HepG2 (cell line): Measurements from ENCODE around the gene ZNF575. TPM values are rescaled to one million over a fixed set of nuclear protein-coding genes. Genes with fewer than 3 reads are reported as not detected.

Source experiments
- CBX5 ChIP-seq: sonication (generic); formaldehyde crosslinking; IDR thresholded peaks from 2 replicates; pipeline ENCODE4 v1.4.0; 2020; ENCODE audit warnings: missing genetic modification reagents, borderline replicate concordance
- KDM1A ChIP-seq: IDR thresholded peaks from 2 replicates; pipeline ENCODE4 v1.6.1; 2016; ENCODE audit warnings: missing compliant biosample characterization
- NPAS2 ChIP-seq: sonication (generic); formaldehyde crosslinking; IDR thresholded peaks from 2 replicates; pipeline ENCODE4 v1.8.0; 2022; ENCODE audit warnings: mild to moderate bottlenecking, missing genetic modification reagents, borderline replicate concordance
- PHF21A ChIP-seq: sonication (generic); formaldehyde crosslinking; IDR thresholded peaks from 2 replicates; pipeline ENCODE4 v1.5.0; 2020; ENCODE audit warnings: mild to moderate bottlenecking, missing genetic modification reagents
- RAD21 ChIP-seq: fragments of 450-650 bp; formaldehyde crosslinking; IDR thresholded peaks from 2 replicates; pipeline ENCODE4 v1.5.0; 2020; ENCODE audit warnings: mild to moderate bottlenecking
- ZBTB7A ChIP-seq: sonication (generic); formaldehyde crosslinking; IDR thresholded peaks from 2 replicates; pipeline ENCODE4 v1.8.0; 2022; ENCODE audit warnings: mild to moderate bottlenecking, missing genetic modification reagents
- ZMYM2 ChIP-seq: sonication (generic); formaldehyde crosslinking; IDR thresholded peaks from 2 replicates; pipeline ENCODE4 v1.8.0; 2022; ENCODE audit warnings: mild to moderate bottlenecking, missing genetic modification reagents
- ZNF256 ChIP-seq: sonication (generic); formaldehyde crosslinking; conservative IDR thresholded peaks from 2 replicates; pipeline ENCODE4 v1.4.0; 2020; ENCODE audit warnings: missing genetic modification reagents
- ZNF282 ChIP-seq: fragments of 450-650 bp; IDR thresholded peaks from 2 replicates; pipeline ENCODE4 v1.6.1; 2018; ENCODE audit not compliant: partially characterized antibody
- ZNF367 ChIP-seq: sonication (generic); formaldehyde crosslinking; IDR thresholded peaks from 2 replicates; pipeline ENCODE4 v1.4.0; 2020; ENCODE audit warnings: missing genetic modification reagents, borderline replicate concordance
- ZNF510 ChIP-seq: sonication (generic); formaldehyde crosslinking; IDR thresholded peaks from 2 replicates; pipeline ENCODE4 v1.4.0; 2020; ENCODE audit warnings: low read depth, mild to moderate bottlenecking, missing genetic modification reagents
- ZNF530 ChIP-seq: sonication (generic); formaldehyde crosslinking; IDR thresholded peaks from 2 replicates; pipeline ENCODE4 v1.5.0; 2020; ENCODE audit warnings: low read depth, mild to moderate bottlenecking, missing genetic modification reagents
- ZNF878 ChIP-seq: sonication (generic); formaldehyde crosslinking; IDR thresholded peaks from 2 replicates; pipeline ENCODE4 v1.8.1; 2023; ENCODE audit warnings: mild to moderate bottlenecking, missing genetic modification reagents, moderate library complexity
- polyA plus RNA-seq, 8 experiments: library from polyadenylated mRNA; depleted of rRNA in 3 of 8; stranded (reverse) in 7 of 8; unstranded in 1 of 8; fragments of >200 nt; fragmentation: Illumina TruSeq in 4 of 8; extraction: Trizol in 4 of 8; gene quantifications; 2 replicates each; pipeline versions ENCODE4 v1.2.1 to v1.2.3, GENCODE V29; 2011 to 2016; ENCODE audit warnings: low read depth in 4 of 8, missing spikeins in 1 of 8, mixed read lengths in 1 of 8; ENCODE audit not compliant: insufficient read depth in 1 of 8
- total RNA-seq, 5 experiments: library from RNA; depleted of rRNA; stranded (reverse); fragments of >200 nt; fragmentation: Illumina TruSeq; extraction: Trizol; gene quantifications; 2 replicates each; pipeline ENCODE4 v1.2.3, GENCODE V29; 2016; ENCODE audit warnings: low read depth in 1 of 5
- TF ChIP-seq, protein P1 (sequence below): IDR thresholded peaks from 2 replicates; pipeline ENCODE4 v1.6.1; 2016; ENCODE audit warnings: low read depth
- TF ChIP-seq, protein P2 (sequence below): sonication (generic); formaldehyde crosslinking; IDR thresholded peaks from 2 replicates; pipeline ENCODE4 v1.4.0; 2020; ENCODE audit warnings: missing genetic modification reagents
- TF ChIP-seq, protein P3 (sequence below): sonication (generic); formaldehyde crosslinking; IDR thresholded peaks from 2 replicates; pipeline ENCODE4 v1.5.0; 2020; ENCODE audit warnings: mild to moderate bottlenecking, missing genetic modification reagents, moderate library complexity
- TF ChIP-seq, protein P4 (sequence below): sonication (generic); formaldehyde crosslinking; IDR thresholded peaks from 2 replicates; pipeline ENCODE4 v1.5.1; 2020; ENCODE audit warnings: missing genetic modification reagents, mild to moderate bottlenecking, borderline replicate concordance
- TF ChIP-seq, protein P5 (sequence below), 2 experiments: sonication (generic) in 1 of 2; formaldehyde crosslinking in 1 of 2; IDR thresholded peaks; 2 replicates each; pipeline versions ENCODE4 v1.4.0 to v1.6.1; 2018 to 2020; ENCODE audit warnings: missing genetic modification reagents in 2 of 2, borderline replicate concordance in 1 of 2, low read depth in 1 of 2, mild to moderate bottlenecking in 1 of 2, missing biosample characterization in 1 of 2

Gene ZNF575
- total and polyA plus RNA-seq, 2 of the 13 experiments (the other 11 are each of a cell fraction or from before 2014, with no cell fraction given) = 0.17 to 0.27 TPM

DNA sequence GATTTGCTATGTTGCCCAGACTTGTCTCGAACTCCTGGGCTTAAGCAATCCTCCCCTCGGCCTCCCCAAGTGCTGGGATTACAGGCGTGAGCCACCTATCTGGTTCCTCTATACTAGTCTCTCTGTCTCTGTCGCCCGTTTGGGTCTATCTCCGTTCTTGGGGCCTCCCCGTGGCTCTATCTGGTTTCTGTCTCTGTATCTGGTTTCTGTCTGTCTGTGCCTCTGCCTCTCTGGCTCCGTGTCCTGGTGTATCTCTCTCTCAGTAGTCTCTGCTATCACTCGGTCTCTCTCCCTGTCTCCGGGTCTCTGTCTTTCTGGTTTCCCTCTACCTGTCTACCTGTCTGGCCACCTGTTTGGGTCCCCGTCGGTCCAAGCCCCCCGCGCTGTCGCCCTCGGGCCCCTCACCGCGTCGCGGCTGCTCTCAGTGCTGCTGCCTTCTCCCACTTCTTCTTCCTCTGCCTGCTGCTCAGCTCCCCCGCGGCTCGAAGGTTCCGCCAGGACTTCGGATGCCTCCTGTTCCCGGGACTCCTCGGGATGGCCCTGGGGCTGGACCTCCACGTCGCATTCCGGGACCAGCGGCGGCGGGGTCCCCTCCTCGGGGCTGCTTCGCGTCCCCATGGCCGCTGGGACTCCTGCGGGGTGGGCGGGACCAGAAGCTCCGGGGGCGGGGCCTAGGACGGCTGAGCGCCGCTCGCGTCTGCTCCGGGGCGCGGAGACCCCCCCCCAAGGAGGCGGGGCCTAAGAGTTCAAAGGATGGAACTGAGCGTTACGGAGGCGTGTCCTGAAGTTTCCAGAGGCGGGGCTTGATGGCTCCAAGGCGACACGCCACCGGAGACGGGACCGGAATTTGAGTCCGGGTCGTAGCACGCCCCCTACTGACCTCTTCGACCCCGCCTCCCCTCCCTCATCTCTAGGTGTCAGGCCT is 29.2 kb upstream of the ZNF575 start (continued):
- TF ChIP-seq CBX5 (CRISPR knock-in tag) (no peak), KDM1A (CRISPR knock-in tag) (no peak), ZNF530 (CRISPR knock-in tag) (no peak), ZNF878 (0 out of 2 replicates have a peak, but pooled peaks have one; percentile 11), ZNF510 (CRISPR knock-in tag) (0 out of 2 replicates have a peak, but pooled peaks have one; percentile 55), NPAS2 (CRISPR knock-in tag) (no peak), ZNF256 (CRISPR knock-in tag) (no peak), ZNF367 (CRISPR knock-in tag) (no peak), ZMYM2 (CRISPR knock-in tag) (no peak), PHF21A (CRISPR knock-in tag) (0 out of 2 replicates have a peak, but pooled peaks have one; percentile 10), ZBTB7A (CRISPR knock-in tag) (peak; percentile 89), ZNF282 (no peak), RAD21 (CRISPR knock-in tag) (peak; percentile 29; the same call in 1 of the 2 replicates)
- TF ChIP-seq, protein P1, sequence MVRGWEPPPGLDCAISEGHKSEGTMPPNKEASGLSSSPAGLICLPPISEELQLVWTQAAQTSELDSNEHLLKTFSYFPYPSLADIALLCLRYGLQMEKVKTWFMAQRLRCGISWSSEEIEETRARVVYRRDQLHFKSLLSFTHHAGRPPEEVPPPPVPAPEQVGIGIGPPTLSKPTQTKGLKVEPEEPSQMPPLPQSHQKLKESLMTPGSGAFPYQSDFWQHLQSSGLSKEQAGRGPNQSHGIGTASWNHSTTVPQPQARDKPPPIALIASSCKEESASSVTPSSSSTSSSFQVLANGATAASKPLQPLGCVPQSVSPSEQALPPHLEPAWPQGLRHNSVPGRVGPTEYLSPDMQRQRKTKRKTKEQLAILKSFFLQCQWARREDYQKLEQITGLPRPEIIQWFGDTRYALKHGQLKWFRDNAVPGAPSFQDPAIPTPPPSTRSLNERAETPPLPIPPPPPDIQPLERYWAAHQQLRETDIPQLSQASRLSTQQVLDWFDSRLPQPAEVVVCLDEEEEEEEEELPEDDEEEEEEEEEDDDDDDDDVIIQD = 0 out of 2 replicates have a peak, but pooled peaks have one; percentile 3
- TF ChIP-seq, protein P2, sequence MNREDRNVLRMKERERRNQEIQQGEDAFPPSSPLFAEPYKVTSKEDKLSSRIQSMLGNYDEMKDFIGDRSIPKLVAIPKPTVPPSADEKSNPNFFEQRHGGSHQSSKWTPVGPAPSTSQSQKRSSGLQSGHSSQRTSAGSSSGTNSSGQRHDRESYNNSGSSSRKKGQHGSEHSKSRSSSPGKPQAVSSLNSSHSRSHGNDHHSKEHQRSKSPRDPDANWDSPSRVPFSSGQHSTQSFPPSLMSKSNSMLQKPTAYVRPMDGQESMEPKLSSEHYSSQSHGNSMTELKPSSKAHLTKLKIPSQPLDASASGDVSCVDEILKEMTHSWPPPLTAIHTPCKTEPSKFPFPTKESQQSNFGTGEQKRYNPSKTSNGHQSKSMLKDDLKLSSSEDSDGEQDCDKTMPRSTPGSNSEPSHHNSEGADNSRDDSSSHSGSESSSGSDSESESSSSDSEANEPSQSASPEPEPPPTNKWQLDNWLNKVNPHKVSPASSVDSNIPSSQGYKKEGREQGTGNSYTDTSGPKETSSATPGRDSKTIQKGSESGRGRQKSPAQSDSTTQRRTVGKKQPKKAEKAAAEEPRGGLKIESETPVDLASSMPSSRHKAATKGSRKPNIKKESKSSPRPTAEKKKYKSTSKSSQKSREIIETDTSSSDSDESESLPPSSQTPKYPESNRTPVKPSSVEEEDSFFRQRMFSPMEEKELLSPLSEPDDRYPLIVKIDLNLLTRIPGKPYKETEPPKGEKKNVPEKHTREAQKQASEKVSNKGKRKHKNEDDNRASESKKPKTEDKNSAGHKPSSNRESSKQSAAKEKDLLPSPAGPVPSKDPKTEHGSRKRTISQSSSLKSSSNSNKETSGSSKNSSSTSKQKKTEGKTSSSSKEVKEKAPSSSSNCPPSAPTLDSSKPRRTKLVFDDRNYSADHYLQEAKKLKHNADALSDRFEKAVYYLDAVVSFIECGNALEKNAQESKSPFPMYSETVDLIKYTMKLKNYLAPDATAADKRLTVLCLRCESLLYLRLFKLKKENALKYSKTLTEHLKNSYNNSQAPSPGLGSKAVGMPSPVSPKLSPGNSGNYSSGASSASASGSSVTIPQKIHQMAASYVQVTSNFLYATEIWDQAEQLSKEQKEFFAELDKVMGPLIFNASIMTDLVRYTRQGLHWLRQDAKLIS (CRISPR knock-in tag) = no peak
- TF ChIP-seq, protein P3, sequence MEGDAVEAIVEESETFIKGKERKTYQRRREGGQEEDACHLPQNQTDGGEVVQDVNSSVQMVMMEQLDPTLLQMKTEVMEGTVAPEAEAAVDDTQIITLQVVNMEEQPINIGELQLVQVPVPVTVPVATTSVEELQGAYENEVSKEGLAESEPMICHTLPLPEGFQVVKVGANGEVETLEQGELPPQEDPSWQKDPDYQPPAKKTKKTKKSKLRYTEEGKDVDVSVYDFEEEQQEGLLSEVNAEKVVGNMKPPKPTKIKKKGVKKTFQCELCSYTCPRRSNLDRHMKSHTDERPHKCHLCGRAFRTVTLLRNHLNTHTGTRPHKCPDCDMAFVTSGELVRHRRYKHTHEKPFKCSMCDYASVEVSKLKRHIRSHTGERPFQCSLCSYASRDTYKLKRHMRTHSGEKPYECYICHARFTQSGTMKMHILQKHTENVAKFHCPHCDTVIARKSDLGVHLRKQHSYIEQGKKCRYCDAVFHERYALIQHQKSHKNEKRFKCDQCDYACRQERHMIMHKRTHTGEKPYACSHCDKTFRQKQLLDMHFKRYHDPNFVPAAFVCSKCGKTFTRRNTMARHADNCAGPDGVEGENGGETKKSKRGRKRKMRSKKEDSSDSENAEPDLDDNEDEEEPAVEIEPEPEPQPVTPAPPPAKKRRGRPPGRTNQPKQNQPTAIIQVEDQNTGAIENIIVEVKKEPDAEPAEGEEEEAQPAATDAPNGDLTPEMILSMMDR (CRISPR knock-in tag) = peak; percentile 82
- TF ChIP-seq, protein P4, sequence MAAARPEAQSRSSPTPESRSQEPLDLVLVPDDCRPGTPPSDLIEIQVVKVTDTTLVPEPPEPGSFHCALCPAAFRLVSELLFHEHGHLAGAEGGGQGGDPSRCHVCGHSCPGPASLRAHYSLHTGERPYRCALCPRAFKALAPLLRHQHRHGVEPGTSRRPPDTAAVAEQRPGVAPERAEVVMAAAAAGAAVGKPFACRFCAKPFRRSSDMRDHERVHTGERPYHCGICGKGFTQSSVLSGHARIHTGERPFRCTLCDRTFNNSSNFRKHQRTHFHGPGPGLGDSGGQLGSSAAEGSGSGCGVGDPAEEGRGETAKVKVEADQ (CRISPR knock-in tag) = no peak
- TF ChIP-seq, protein P5, sequence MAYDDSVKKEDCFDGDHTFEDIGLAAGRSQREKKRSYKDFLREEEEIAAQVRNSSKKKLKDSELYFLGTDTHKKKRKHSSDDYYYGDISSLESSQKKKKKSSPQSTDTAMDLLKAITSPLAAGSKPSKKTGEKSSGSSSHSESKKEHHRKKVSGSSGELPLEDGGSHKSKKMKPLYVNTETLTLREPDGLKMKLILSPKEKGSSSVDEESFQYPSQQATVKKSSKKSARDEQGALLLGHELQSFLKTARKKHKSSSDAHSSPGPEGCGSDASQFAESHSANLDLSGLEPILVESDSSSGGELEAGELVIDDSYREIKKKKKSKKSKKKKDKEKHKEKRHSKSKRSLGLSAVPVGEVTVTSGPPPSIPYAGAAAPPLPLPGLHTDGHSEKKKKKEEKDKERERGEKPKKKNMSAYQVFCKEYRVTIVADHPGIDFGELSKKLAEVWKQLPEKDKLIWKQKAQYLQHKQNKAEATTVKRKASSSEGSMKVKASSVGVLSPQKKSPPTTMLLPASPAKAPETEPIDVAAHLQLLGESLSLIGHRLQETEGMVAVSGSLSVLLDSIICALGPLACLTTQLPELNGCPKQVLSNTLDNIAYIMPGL (CRISPR knock-in tag; IDR thresholded peaks at IDR 0.05; ENCODE audit: borderline replicate concordance in 1 of 2, low read depth in 1 of 2) = peak; percentile 78 to 86; a peak in 3 of 4 replicates
